ENCODE results near the gene ABL1. TPM values are rescaled to one million over a fixed set of nuclear protein-coding genes. Genes with fewer than 3 reads are reported as not detected.
A peak's percentile ranks its signal among the peaks of the same experiment; 100 is the strongest.

ABL1 gene
- total RNA-seq, 4 donors from 2014 or later: 60.3 to 97.0 (median 79.8) TPM

DNA sequence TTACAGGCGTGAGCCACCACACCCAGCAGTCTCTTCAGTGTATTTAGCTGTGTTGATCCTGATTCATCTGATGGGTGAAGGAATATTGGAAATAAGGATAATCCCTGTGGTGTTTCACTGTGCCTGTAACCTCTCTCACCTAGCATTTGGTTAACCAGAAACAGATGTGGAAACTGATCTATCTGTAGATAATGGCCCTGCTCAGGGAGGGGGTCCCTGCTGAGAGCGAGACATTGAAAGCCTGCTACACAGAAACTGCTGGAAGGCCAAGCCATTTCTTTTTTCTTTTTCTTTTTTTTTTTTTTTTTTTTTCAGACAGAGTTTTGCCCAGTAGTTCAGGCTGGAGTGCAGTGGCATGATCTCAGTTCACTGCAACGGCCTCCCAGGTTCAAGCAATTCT is 33.2 kb downstream of the ABL1 start:
- 80 to 97% methylated on average over 3 of the region's 3 CpGs for WGBS, 2 donors
- Histone ChIP-seq H3K4me3 (replicated peaks in 1 of 3) (no peak overlapping the region), H3K9me3 (no peaks in the 10 kb centered on the region), H3K4me1 (peaks cover 33 to 51% of the 10 kb centered on the region in 2 donors), H3K27ac (no peak overlapping the region), H3K36me3 (peaks cover 13 to 14% of the 10 kb centered on the region in 2 donors), H3K27me3 (no peaks in the 10 kb centered on the region)
- TF ChIP-seq POLR2A (IDR thresholded peaks at IDR 0.05): no peak
- TF ChIP-seq, protein P1, sequence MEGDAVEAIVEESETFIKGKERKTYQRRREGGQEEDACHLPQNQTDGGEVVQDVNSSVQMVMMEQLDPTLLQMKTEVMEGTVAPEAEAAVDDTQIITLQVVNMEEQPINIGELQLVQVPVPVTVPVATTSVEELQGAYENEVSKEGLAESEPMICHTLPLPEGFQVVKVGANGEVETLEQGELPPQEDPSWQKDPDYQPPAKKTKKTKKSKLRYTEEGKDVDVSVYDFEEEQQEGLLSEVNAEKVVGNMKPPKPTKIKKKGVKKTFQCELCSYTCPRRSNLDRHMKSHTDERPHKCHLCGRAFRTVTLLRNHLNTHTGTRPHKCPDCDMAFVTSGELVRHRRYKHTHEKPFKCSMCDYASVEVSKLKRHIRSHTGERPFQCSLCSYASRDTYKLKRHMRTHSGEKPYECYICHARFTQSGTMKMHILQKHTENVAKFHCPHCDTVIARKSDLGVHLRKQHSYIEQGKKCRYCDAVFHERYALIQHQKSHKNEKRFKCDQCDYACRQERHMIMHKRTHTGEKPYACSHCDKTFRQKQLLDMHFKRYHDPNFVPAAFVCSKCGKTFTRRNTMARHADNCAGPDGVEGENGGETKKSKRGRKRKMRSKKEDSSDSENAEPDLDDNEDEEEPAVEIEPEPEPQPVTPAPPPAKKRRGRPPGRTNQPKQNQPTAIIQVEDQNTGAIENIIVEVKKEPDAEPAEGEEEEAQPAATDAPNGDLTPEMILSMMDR (IDR thresholded peaks at IDR 0.05): no peak
- no peak for DNase-seq
- intact Hi-C loops (cut with DNase I): loop anchor here (5.0 to 10.0 kb wide), 2 partner anchors 74 to 177 kb away; no protein-coding TSS in a partner anchor

DNA sequence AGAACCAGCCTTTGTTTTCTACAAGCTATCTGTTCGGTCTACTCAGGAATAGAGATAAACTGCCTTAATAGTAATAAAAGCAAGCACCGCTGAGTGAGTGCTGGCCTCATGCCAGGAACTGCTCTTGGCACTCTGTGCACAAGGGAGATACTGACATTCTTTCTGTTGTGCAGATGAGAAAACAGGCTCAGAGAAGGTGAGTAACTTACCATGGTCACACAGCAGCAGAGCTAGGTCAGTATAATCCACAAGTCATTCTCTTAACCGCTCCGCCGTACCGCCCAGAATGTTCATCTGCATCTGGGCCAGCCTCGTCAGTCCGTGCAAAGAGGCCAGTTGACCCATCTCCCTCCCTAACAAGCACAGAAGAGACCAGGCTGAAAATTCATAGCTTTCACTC is 34.2 kb downstream of the ABL1 start:
- no peaks in the 10 kb centered on the region for H3K9me3 ChIP-seq
- H3K4me3 ChIP-seq (replicated peaks in 1 of 3): no peak overlapping the region
- peaks cover 22 to 25% of the 10 kb centered on the region in 2 donors for H3K36me3 ChIP-seq
- intact Hi-C loops (cut with DNase I): loop anchor here (5.0 to 10.0 kb wide), 2 partner anchors 73 to 176 kb away; no protein-coding TSS in a partner anchor
- WGBS, 2 donors: 78 to 80% methylated on average over 8 of the region's 8 CpGs
- peaks cover 33 to 48% of the 10 kb centered on the region in 2 donors for H3K4me1 ChIP-seq
- TF ChIP-seq POLR2A (IDR thresholded peaks at IDR 0.05): no peak
- TF ChIP-seq, protein P1 (IDR thresholded peaks at IDR 0.05): no peak
- peak overlapping the region; percentile 4 to 75 (median 43) for H3K27ac ChIP-seq
- no peaks in the 10 kb centered on the region for H3K27me3 ChIP-seq
- DNase-seq: peak; percentile 79 to 87

DNA sequence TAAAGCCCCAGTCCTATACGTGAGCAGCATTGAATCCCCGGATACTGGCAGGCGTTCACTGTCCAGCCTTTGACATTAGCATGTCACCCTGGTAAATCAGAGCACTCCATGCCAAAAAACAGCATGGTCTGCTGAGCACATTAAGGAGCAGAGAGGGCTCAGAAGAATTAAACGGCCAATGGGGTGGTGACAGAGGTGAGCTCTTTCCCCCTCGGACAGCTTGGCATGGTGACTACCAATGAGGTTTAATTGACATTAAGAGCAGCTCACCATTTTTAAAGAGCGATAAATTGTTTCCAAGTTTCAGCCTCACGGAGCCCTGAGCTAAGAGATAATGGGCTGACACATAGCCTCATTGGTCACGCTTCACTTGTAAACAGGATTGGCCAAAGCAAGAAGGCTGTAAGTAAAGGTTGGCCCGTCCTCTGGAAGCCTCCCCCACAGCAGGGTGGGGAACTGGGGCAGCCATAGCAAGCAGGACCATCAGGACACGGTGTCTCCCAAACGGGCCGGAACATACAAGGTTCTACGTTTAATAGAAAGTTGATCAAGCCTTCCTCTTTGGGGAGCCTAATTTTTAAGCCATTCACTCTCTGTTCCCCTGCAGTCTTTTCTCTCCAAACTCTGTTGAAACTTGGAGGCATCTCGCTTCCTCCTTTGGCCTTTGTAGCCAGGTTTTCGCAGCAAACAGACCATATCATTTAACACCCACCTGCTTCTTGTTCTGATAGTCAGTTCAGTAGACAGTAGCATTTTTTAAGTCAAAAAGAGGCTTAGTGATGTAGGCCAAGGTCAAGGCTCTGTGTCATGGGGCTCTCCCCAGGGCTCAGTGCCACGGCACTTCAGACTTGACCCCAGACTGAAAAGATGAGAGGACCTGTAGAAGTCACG is 35.7 kb downstream of the ABL1 start:
- intact Hi-C loops (cut with DNase I): no loop called here
- Histone ChIP-seq H3K36me3 (peaks cover 35% of the 10 kb centered on the region in 2 donors), H3K4me3 (replicated peaks in 1 of 3) (no peak overlapping the region), H3K9me3 (no peaks in the 10 kb centered on the region), H3K27me3 (no peaks in the 10 kb centered on the region), H3K4me1 (peaks cover 33 to 48% of the 10 kb centered on the region in 2 donors), H3K27ac (peak overlapping the region; percentile 67 to 75 (median 72))
- peak; percentile 82 to 86 for DNase-seq
- TF ChIP-seq, protein P1 (IDR thresholded peaks at IDR 0.05): no peak
- no peak for TF ChIP-seq POLR2A (IDR thresholded peaks at IDR 0.05)
- 45 to 66% methylated on average over 17 of the region's 17 CpGs for WGBS, 2 donors

DNA sequence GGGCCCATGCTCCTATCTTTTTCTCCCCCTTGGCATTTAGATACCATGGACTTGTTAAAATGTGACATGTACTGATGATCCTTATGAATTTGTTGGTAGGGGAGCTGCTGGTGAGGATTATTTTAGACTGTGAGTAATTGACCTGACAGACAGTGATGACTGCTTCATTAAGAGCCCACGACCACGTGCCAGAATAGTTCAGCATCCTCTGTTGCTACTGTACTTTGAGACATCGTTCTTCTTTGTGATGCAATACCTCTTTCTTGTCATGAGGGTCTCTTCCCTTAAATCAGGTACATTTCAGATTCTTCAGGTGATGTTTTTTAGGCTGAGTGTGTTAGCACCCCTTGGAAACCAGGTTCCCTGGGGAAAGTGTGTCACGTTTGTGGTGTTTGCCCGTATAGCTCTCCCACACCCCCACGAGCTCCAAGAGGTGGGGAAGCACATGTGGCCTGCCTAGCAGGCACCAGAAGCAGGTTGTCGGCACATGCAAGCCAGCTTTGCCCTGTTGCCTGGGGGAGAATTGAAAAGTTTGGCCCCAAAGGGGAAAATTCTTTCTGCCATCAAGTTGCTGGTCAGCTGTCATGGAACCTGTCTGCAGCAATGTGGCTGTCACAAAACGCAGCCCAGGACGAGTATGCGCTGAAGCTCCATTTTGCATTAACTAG is 36.5 kb downstream of the ABL1 start:
- Histone ChIP-seq H3K9me3 (no peaks in the 10 kb centered on the region), H3K27ac (peak overlapping the region in 2 of 3 donors; percentile 72 to 75), H3K27me3 (no peaks in the 10 kb centered on the region), H3K4me3 (replicated peaks in 1 of 3) (no peak overlapping the region), H3K36me3 (peaks cover 39 to 41% of the 10 kb centered on the region in 2 donors), H3K4me1 (peaks cover 33 to 48% of the 10 kb centered on the region in 2 donors)
- TF ChIP-seq, protein P1 (IDR thresholded peaks at IDR 0.05): no peak
- TF ChIP-seq POLR2A (IDR thresholded peaks at IDR 0.05): no peak
- WGBS, 2 donors: 86 to 91% methylated on average over 10 of the region's 10 CpGs
- intact Hi-C loops (cut with DNase I): no loop called here
- DNase-seq: no peak
